Subcutaneous abdominal adipose tissue (tissue), 5 donors: ENCODE measurements around the gene SATB2.
A peak's percentile ranks its signal among the peaks of the same experiment; 100 is the strongest.

Experiments used
- H3K27ac ChIP-seq: one replicate; pipeline ENCODE4 v1.7.0; 2013; ENCODE audit warnings: low read depth, mild to moderate bottlenecking, inconsistent platforms, low read length, moderate library complexity
- H3K27me3 ChIP-seq, 5 donors: one replicate each; pipeline ENCODE4 v1.7.0; 2013; ENCODE audit warnings: low read length in 5 of 5, inconsistent platforms in 1 of 5; ENCODE audit not compliant: control insufficient read depth in 5 of 5, insufficient read depth in 4 of 5
- H3K36me3 ChIP-seq, 5 donors: one replicate each; pipeline ENCODE4 v1.7.0; 2013; ENCODE audit warnings: low read length in 5 of 5; ENCODE audit not compliant: control insufficient read depth in 5 of 5, insufficient read depth in 5 of 5
- H3K4me1 ChIP-seq, 5 donors: one replicate each; pipeline ENCODE4 v1.7.0; 2013; ENCODE audit warnings: low read length in 5 of 5, mild to moderate bottlenecking in 3 of 5, moderate library complexity in 1 of 5; ENCODE audit not compliant: control insufficient read depth in 5 of 5, insufficient read depth in 5 of 5
- H3K4me3 ChIP-seq, 5 donors: one replicate each; pipeline ENCODE4 v1.7.0; 2013; ENCODE audit warnings: low read length in 5 of 5, low read depth in 1 of 5
- H3K9ac ChIP-seq, 5 donors: one replicate each; pipeline ENCODE4 v1.7.0; 2013; ENCODE audit warnings: low read length in 5 of 5, mild to moderate bottlenecking in 4 of 5, moderate library complexity in 3 of 5
- H3K9me3 ChIP-seq, 5 donors: one replicate each; pipeline ENCODE4 v1.7.0; 2013; ENCODE audit warnings: low read length in 5 of 5; ENCODE audit not compliant: control insufficient read depth in 5 of 5
- donor health status: healthy.
- donor health status: healthy.
- donor health status: healthy.
- donor health status: healthy.
- donor health status: healthy.

Gene SATB2

DNA sequence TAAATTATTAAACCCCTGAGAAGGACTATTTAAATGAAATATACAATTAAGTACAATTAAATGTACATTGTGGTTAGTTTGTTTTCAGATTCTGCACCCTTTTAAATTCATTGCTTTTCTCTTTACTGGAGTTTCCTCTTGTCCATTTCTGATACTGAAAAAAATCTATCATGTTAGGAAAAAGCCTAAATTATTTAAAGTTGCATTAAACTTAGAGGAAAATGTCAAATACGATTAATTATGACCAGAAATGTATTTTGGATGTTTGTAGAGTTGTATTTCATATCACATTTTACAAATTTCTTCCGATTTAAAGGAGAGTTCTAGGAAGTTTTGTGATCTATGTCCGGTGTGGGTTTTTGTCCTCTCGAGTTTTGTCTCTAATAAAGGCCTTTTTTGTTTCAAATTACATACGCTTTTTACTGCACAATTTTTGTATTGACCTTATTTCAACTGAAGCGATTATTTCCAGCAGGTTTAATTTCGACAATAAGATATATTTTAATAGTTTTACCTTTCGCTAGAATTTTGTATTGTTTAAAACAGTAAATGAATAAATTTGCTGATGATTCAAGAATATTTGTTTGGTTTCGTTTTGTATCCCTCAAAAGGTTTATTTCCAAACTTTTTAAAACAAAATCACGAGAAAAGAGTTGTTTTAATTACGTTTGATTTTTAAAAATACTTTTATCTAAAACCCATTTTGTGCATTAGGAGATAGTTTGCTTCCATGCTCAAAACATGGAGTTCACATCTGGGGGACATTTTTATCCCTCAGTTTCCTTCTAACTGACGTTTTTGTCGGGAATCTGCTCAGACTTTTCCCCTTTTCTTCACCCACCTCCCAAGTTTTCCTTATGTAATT is 3.3 kb upstream of the SATB2 start:
- H3K27me3 ChIP-seq: peaks cover 25 to 53% (median 46%) of the 10 kb centered on the region in 5 donors
- no peak overlapping the region for H3K9ac ChIP-seq
- H3K4me3 ChIP-seq: no peak overlapping the region
- H3K36me3 ChIP-seq: no peaks in the 10 kb centered on the region
- peaks cover 0 to 68% (median 58%) of the 10 kb centered on the region in 5 donors for H3K4me1 ChIP-seq
- H3K27ac ChIP-seq: no peak overlapping the region
- H3K9me3 ChIP-seq: no peaks in the 10 kb centered on the region

DNA sequence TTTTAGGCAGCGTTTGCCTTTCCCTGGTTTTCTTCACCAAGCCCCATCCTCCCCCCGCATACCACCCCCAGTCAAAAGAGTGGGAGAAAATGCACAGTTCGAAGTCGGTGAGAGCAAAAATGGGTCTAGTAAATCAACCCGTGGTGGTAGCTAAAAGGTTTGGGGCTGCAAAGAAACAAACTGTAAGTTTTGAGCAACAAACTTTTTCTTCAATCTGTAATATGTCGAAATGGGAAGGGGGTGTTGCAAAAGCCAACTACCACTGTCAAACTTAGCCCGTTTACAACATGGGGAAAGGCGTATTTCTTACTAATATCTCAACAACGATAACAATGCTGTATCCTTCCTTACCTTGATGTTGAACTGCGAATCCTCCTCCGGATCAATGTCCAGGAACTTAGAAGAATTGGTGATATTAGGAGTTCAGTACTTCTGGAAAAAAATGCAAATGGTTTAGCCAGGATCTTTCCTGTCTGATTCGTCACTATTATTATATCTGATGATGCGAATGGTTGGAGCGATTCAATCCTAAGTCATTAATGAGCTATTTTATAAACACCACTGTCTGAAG is 2.4 kb upstream of the SATB2 start:
- Histone ChIP-seq H3K27me3 (peaks cover 26 to 51% (median 45%) of the 10 kb centered on the region in 5 donors), H3K9ac (peak overlapping the region; percentile 7 to 87 (median 73)), H3K36me3 (no peaks in the 10 kb centered on the region), H3K27ac (peak overlapping the region; percentile 72), H3K9me3 (no peaks in the 10 kb centered on the region), H3K4me3 (peak overlapping the region; percentile 64 to 96 (median 94)), H3K4me1 (peaks cover 0 to 76% (median 66%) of the 10 kb centered on the region in 5 donors)

DNA sequence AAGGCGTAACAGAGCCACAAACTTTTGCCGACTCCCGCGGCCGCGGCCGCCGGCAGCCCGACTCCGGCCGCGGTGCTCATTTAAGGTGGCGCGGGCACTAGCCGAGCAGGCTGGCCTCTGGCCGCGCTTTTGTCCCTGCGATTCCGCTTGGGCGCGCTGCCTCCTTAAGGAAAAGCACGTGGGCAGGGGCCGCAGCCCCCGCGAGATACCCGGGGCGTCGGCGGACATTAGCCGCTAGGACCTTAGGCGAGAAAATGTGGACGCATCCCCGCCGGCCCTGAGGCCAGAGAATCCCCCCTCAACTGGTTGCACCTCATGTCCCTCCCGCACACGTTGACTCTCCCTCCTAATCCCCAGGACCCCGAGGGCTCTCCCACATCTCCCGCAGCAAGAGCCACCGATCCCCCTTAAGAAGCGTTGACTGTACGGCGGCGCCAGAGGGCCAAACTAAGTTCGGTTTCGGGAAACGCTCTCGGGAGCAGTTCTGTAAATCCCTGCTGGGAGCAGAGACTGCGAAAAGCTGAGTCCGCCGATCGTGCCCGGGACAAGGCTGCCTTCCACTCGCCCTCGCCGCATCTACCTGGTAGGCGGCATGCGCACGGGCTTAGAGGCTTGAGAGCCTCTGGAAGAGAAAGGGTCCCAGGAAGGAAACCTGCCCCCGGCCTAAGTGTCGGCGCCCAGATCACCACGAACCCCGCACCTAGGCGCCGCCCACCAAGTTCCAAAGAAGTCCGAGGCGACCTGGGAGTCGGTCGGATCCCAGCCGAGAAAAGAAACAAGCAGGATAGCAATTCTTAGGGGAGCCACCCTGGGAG is 1.8 kb upstream of the SATB2 start:
- Histone ChIP-seq H3K27me3 (peaks cover 20 to 47% (median 42%) of the 10 kb centered on the region in 5 donors), H3K9ac (peak overlapping the region; percentile 7 to 87 (median 73)), H3K27ac (peak overlapping the region; percentile 72), H3K9me3 (no peaks in the 10 kb centered on the region), H3K36me3 (no peaks in the 10 kb centered on the region), H3K4me1 (peaks cover 0 to 73% (median 63%) of the 10 kb centered on the region in 5 donors), H3K4me3 (peak overlapping the region; percentile 87 to 96 (median 94))

DNA sequence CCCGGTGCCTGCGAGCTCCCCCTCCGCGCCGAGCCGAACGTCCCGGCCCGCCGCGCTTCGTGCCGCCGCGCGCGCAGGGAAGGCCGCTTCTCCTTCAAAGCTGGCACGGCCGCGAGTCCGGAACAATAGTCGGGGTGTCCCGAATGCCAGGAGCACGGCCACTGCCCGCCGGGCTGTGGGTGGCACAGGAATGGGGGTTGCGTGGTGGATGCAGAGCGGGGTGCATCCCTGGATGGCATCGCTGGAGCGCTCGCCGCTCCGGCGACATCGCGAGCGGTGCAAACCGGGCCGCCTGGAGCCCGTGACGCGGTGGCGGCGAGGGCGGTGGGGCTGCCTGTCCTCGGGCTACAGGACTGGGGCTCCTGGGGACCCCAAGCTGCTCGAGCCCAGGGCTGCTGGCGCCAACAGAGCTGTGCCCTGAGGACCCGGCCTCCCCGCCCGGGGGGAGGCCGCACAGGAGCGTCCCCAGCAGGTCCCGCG is 1.1 kb upstream of the SATB2 start:
- no peaks in the 10 kb centered on the region for H3K36me3 ChIP-seq
- H3K4me1 ChIP-seq: peaks cover 0 to 67% (median 58%) of the 10 kb centered on the region in 5 donors
- H3K27ac ChIP-seq: peak overlapping the region; percentile 72
- H3K9me3 ChIP-seq: no peaks in the 10 kb centered on the region
- peaks cover 17 to 41% (median 36%) of the 10 kb centered on the region in 5 donors for H3K27me3 ChIP-seq
- peak overlapping the region in 4 of 5 donors; percentile 72 to 87 (median 78) for H3K9ac ChIP-seq
- peak overlapping the region in 4 of 5 donors; percentile 87 to 96 (median 94) for H3K4me3 ChIP-seq

DNA sequence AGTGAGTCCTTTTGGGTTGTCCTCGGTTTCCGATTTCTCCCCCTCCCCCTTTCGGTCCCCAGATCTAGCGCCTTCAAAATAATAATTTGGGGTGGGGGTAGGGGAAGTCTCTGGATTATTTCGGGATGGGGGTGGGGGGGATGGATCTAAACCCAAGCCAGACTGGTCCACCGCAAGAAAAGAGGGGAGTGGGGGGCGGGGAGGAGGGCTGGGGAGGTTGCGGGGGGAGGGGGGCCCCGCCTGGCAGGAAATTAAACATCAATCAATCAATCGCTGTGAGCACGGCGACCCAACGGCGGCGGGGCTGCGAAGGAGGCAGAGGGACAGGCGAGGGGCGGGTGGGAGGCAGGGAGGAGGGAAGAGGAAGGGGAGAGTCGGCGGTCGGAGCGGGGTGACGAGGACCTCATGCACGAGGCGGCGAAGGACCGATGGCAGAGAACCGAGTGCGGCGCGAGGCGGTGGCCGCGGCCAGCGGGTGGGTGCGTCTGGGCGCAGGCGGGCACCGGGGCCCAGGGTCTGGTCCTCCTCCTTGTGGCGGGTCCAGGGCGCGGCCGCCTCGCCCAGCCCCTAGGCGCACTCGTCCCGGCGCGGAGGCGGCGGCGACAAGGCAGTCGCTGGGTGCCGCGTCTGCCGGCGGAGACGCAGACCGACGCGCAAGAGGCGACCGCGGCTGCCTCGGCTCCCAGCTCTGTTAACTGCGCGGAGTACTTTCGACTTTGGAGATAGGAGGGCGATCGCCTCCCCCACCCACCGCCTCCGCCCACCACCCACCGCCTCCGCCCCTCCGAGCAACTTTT is 468 bp upstream of the SATB2 start:
- Histone ChIP-seq H3K9ac (peak overlapping the region in 3 of 5 donors; percentile 26 to 53 (median 39)), H3K27me3 (peaks cover 17 to 36% (median 31%) of the 10 kb centered on the region in 5 donors), H3K36me3 (no peaks in the 10 kb centered on the region), H3K4me3 (peak overlapping the region; percentile 45 to 96 (median 94)), H3K27ac (peak overlapping the region; percentile 72), H3K4me1 (peaks cover 0 to 60% (median 51%) of the 10 kb centered on the region in 5 donors), H3K9me3 (no peaks in the 10 kb centered on the region)

DNA sequence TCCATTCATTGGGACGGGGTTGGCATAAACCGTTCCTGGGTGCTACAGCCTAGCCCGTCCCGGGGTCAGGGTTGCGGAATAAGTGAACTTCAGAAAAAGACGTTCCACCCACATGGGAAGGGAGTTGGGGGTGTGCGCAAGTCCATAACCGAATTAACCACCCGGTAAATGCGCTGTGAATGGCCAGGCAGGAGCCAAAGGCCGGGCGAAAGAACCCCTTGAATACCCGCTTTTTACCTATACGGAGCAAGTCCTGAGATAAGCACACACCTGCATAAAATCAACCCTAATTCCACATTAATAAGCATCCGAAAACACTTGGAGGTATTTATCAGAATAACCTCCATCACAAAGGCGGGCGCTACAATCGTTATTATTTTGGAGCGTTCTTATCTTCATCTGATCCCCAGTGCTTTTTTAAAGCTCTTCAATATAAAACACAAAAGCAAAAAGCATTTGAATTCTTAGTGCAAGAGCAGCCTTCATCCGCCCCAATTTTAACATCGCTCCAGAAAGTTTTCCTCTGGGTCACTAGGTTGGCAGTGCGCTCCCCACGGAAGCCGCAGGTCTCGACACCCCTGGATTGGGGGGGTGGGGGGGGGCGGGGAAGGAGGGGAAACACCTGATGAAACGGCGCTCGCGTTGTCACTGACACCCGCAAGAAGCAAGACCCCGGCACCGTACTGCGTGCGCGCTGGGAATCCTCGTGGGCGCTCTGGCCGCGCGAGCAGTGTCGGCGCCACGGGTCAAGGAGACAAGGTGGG is 1.2 kb downstream of the SATB2 start:
- Histone ChIP-seq H3K27me3 (peaks cover 6 to 27% (median 21%) of the 10 kb centered on the region in 5 donors), H3K4me1 (peaks cover 0 to 48% (median 41%) of the 10 kb centered on the region in 5 donors), H3K9me3 (no peaks in the 10 kb centered on the region), H3K27ac (no peak overlapping the region), H3K4me3 (peak overlapping the region; percentile 48 to 94 (median 57)), H3K9ac (peak overlapping the region in 1 of 5 donors; percentile 52), H3K36me3 (no peaks in the 10 kb centered on the region)

DNA sequence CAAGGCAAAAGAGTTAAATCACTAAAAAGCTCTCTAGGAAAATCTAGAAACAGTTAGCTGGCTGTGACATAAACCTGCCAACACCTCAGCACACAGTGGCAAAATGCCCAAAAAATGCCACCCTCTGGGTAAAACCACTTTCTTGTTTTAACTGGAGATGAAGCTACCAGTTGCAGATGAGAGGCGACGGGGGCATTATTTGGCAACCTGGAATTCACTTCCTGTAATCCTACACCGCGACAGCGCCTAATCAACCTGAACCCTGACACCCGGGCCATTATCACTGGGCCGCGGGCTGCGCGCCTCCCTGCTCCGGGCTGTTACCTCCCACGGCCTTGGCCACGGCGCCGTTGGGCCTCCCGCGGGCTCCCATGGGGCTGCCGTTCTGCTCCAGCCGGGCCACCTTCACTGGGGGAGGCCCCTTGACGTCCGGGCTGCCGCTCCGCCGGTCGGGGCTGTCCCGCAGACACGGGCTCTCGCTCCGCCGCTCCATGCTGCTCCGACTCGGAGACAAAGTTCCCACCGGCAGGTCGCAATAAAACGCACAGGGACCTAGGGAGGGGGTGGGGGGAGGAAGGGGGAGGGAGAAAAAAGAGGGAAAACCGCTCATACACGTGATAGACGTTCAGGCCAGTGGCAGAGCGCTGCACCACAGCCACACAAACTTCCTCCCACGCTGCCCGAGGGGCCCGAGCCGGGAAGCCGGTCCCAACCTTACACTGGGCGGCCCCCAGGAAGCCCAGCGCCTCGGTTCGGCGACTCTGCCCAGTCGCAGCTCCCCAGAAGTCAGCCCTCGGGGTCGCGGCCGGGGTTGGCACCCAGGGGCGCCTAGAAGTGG is 2.0 kb downstream of the SATB2 start:
- Histone ChIP-seq H3K4me1 (peaks cover 0 to 48% (median 41%) of the 10 kb centered on the region in 5 donors), H3K27ac (no peak overlapping the region), H3K9me3 (no peaks in the 10 kb centered on the region), H3K9ac (no peak overlapping the region), H3K36me3 (no peaks in the 10 kb centered on the region), H3K4me3 (peak overlapping the region; percentile 33 to 61 (median 48)), H3K27me3 (peaks cover 6 to 25% (median 23%) of the 10 kb centered on the region in 5 donors)

DNA sequence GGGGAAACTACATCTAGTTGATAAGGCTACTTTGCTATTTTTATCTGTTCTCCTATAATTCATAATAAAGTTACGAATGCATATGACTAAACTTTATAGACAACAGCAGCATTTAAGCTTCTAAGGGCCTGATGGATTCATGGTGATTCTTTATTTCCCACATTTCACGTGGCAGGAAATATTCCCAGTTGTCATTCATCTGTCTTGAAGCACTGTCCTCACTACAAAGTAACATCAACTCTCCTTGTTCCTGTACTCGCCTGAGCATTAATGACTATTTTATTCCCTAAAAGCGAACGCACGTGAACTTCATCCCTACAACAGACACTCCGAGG is 2.6 kb downstream of the SATB2 start:
- peaks cover 6 to 24% (median 19%) of the 10 kb centered on the region in 5 donors for H3K27me3 ChIP-seq

More for the DNA sequence above, 2.6 kb downstream of the SATB2 start:
- Histone ChIP-seq H3K36me3 (no peaks in the 10 kb centered on the region), H3K9me3 (no peaks in the 10 kb centered on the region), H3K9ac (no peak overlapping the region), H3K4me3 (peak overlapping the region in 4 of 5 donors; percentile 33 to 61 (median 41)), H3K27ac (no peak overlapping the region), H3K4me1 (peaks cover 0 to 46% (median 36%) of the 10 kb centered on the region in 5 donors)
